Muscle layer of duodenum (tissue), 2 donors: ENCODE results near the gene RRAD.
"Not testable (repeated sequence)": the region's sequence is repeated elsewhere in the genome, so short reads cannot be mapped to it uniquely, and the experiment has no call there.

Experiments used
- H3K27ac ChIP-seq: one replicate; pipeline ENCODE4 v1.7.0; 2013; ENCODE audit warnings: mild to moderate bottlenecking, low read length
- H3K27me3 ChIP-seq: one replicate; pipeline ENCODE4 v1.7.0; 2013; ENCODE audit warnings: low read depth, mild to moderate bottlenecking, control low read depth, low read length
- H3K36me3 ChIP-seq, 2 donors: one replicate each; pipeline ENCODE4 v1.7.0; 2013; ENCODE audit warnings: low read length in 2 of 2, control low read depth in 1 of 2, mild to moderate bottlenecking in 1 of 2; ENCODE audit not compliant: insufficient read depth in 2 of 2, control insufficient read depth in 1 of 2
- H3K4me1 ChIP-seq, 2 donors: one replicate each; pipeline ENCODE4 v1.7.0; 2013; ENCODE audit warnings: low read length in 2 of 2, mild to moderate bottlenecking in 2 of 2, control low read depth in 1 of 2, moderate library complexity in 1 of 2; ENCODE audit not compliant: insufficient read depth in 2 of 2, control insufficient read depth in 1 of 2
- H3K4me3 ChIP-seq, 2 donors: one replicate each; pipeline ENCODE4 v1.7.0; 2013; ENCODE audit warnings: low read length in 2 of 2, low read depth in 1 of 2, mild to moderate bottlenecking in 1 of 2
- H3K9me3 ChIP-seq, 2 donors: one replicate each; pipeline ENCODE4 v1.7.0; 2013; ENCODE audit warnings: low read length in 2 of 2, control low read depth in 1 of 2, mild to moderate bottlenecking in 1 of 2; ENCODE audit not compliant: control insufficient read depth in 1 of 2
- donor health status: healthy.

Gene RRAD

GRCh38 chr16:66960270-66960669, 34.9 kb upstream of the RRAD start:
- Histone ChIP-seq H3K27me3 (no peaks in the 10 kb centered on the region), H3K27ac (no peak overlapping the region), H3K4me3 (no peak overlapping the region), H3K9me3 (no peaks in the 10 kb centered on the region), H3K36me3 (no peaks in the 10 kb centered on the region), H3K4me1 (peaks cover 0 to 8% of the 10 kb centered on the region in 2 donors)

- Histone ChIP-seq H3K4me3 (no peak overlapping the region), H3K27ac (no peak overlapping the region), H3K9me3 (no peaks in the 10 kb centered on the region), H3K4me1 (peaks cover 0 to 8% of the 10 kb centered on the region in 2 donors), H3K27me3 (no peaks in the 10 kb centered on the region), H3K36me3 (no peaks in the 10 kb centered on the region)
These were observed 34.4 kb upstream of the RRAD start for GRCh38 chr16:66959704-66960161.

- H3K27ac ChIP-seq = no peak overlapping the region
- peaks cover 0 to 8% of the 10 kb centered on the region in 2 donors for H3K4me1 ChIP-seq
- no peak overlapping the region for H3K4me3 ChIP-seq
- H3K27me3 ChIP-seq = no peaks in the 10 kb centered on the region
- no peaks in the 10 kb centered on the region for H3K9me3 ChIP-seq
- no peaks in the 10 kb centered on the region for H3K36me3 ChIP-seq
These were observed 33.7 kb upstream of the RRAD start for GRCh38 chr16:66958857-66959703.

GRCh38 chr16:66956154-66956457, 30.8 kb upstream of the RRAD start:
- not testable (repeated sequence) for H3K36me3 ChIP-seq, H3K4me3 ChIP-seq, H3K9me3 ChIP-seq, H3K27me3 ChIP-seq, H3K4me1 ChIP-seq, H3K27ac ChIP-seq

DNA sequence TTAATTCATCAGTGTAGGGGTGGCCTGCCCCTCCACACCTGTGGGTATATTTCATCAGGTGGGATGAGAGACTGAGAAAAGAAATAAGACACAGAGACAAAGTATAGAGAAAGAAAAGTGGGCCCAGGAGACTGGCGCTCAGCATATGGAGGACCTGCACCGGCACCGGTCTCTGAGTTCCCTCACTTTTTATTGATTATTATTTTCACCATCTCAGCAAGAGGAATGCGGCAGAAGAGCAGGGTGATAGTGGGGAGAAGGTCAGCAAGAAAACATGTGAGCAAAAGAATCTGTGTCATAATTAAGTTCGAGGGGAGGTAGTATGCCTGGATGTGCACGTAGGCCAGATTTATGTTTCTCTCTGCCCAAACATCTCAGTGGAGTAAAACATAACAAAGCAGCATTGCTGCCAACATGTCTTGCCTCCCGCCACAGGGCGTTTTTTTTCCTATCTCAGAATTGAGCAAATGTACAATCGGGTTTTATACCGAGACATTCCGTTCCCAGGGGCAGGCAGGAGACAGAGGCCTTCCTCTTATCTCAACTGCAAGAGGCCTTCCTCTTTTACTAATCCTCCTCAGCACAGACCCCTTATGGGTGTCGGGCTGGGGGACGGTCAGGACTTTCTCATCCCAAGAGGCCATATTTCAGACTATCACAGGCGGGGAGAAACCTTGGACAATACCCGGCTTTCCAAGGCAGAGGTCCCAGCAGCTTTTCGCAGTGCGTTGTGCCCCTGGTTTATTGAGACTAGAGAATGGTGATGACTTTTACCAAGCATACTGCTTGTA, 30.2 kb upstream of the RRAD start:
- not testable (repeated sequence) for H3K27me3 ChIP-seq, H3K4me1 ChIP-seq, H3K27ac ChIP-seq, H3K4me3 ChIP-seq, H3K9me3 ChIP-seq, H3K36me3 ChIP-seq

GRCh38 chr16:66954097-66954659, 28.8 kb upstream of the RRAD start:
- no peaks in the 10 kb centered on the region for H3K36me3 ChIP-seq
- H3K4me1 ChIP-seq = peaks cover 0 to under 1% of the 10 kb centered on the region in 2 donors
- no peak overlapping the region for H3K4me3 ChIP-seq
- no peaks in the 10 kb centered on the region for H3K27me3 ChIP-seq
- peaks cover 0 to 7% of the 10 kb centered on the region in 2 donors for H3K9me3 ChIP-seq
- H3K27ac ChIP-seq = no peak overlapping the region

- H3K9me3 ChIP-seq = peaks cover 0 to 7% of the 10 kb centered on the region in 2 donors
- H3K27ac ChIP-seq = no peak overlapping the region
- H3K27me3 ChIP-seq = no peaks in the 10 kb centered on the region
- no peaks in the 10 kb centered on the region for H3K36me3 ChIP-seq
- peaks cover 0 to 7% of the 10 kb centered on the region in 2 donors for H3K4me1 ChIP-seq
- H3K4me3 ChIP-seq = no peak overlapping the region
These were observed 28.2 kb upstream of the RRAD start for GRCh38 chr16:66953462-66954096.

GRCh38 chr16:66952430-66953110, 27.2 kb upstream of the RRAD start:
- no peak overlapping the region for H3K4me3 ChIP-seq
- peaks cover 0 to 8% of the 10 kb centered on the region in 2 donors for H3K4me1 ChIP-seq
- H3K9me3 ChIP-seq = peaks cover 0 to 7% of the 10 kb centered on the region in 2 donors
- H3K27me3 ChIP-seq = no peaks in the 10 kb centered on the region
- no peak overlapping the region for H3K27ac ChIP-seq
- no peaks in the 10 kb centered on the region for H3K36me3 ChIP-seq

DNA sequence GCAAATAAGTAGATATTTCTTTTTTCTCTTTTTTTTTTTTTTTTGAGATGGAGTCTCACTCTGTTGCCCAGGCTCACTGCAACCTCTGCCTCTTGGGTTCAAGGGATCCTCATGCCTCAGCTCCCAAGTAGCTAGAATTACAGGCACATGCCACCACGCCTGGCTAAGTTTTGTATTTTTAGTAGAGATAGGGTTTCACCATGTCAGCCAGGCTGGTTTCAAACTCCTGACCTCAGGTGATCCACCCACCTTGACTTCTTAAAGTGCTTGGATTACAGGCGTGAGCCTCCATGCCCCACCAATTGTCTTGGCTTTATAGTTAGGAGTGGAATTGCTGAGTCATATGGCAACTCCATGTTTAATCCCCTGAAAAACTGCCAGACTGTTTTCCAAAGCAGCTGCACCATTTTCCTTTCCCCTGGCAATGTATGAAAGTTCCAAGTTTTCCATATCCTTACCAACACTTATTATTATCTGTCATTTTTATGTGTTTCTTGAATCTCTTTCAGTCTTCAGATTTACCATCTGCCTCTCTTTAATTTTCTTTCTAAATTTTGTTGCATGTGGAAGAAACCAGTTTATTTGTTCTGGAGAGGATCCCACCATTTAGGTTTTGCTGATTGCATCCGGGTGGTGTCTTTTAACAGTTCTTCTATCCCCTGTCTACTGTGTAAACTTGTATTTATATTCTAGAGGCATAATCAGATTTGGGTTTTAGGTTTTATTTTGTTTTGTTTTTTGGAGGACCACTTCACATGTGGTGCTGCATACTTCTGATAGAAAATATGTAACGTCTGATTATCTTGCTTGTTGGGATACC, 25.8 kb upstream of the RRAD start:
- Histone ChIP-seq H3K4me1 (peaks cover 0 to 8% of the 10 kb centered on the region in 2 donors), H3K27ac (no peak overlapping the region), H3K27me3 (no peaks in the 10 kb centered on the region), H3K36me3 (no peaks in the 10 kb centered on the region), H3K4me3 (no peak overlapping the region), H3K9me3 (peaks cover 0 to 7% of the 10 kb centered on the region in 2 donors)

DNA sequence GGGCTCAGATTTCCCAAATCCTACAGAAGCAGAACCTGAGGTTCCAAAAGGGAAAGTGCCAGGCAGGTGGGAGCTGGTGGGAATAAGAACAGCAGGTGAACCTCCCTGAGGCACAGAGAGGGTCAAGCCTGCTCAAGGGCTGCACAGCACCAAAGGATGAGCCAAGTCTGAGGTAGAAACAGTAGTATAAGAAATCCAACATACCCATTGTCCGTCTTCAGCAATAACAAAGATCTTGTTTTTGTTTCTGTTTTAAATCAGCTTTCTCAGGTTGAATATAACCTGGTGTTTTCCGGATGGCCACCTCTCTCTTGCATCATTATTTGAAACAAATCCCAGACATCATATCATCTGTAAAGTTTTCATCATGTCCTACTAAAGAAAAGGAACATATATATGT, 25.1 kb upstream of the RRAD start:
- no peak overlapping the region for H3K27ac ChIP-seq
- peaks cover 0 to 8% of the 10 kb centered on the region in 2 donors for H3K4me1 ChIP-seq
- H3K27me3 ChIP-seq = no peaks in the 10 kb centered on the region
- peaks cover 0 to 7% of the 10 kb centered on the region in 2 donors for H3K9me3 ChIP-seq
- no peak overlapping the region for H3K4me3 ChIP-seq
- H3K36me3 ChIP-seq = no peaks in the 10 kb centered on the region
